Measurements from ENCODE around the gene PDHA1. TPM values are rescaled to one million over a fixed set of nuclear protein-coding genes. Genes with fewer than 3 reads are reported as not detected.

The PDHA1 gene
- total and polyA plus RNA-seq, 2 experiments from 2014 or later = 144 to 396 TPM

DNA sequence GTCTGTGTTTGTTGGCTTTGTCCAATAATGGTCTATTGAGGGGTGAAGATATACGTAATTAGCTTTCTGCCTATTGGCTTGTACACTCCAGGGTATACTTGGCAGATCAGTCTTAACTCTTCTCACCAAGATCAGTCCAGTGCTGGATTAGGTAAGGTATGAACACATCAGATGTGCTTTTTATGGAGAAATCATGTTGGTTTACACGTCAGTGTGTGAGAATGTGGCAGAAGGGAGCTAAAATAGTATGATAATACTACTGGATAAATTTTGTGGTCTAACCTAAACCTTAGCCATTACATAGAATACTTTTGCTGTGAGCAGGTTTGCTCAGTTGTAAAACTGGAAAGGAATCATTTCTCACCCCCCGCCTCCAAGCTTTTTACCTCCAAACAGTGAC, 4.2 kb downstream of the PDHA1 start:
- peaks cover 25% of the 10 kb centered on the region for H4K20me1 ChIP-seq (ENCODE audit: insufficient read depth, poor library complexity, severe bottlenecking)
- peaks cover 38% of the 10 kb centered on the region for H3K79me2 ChIP-seq

DNA sequence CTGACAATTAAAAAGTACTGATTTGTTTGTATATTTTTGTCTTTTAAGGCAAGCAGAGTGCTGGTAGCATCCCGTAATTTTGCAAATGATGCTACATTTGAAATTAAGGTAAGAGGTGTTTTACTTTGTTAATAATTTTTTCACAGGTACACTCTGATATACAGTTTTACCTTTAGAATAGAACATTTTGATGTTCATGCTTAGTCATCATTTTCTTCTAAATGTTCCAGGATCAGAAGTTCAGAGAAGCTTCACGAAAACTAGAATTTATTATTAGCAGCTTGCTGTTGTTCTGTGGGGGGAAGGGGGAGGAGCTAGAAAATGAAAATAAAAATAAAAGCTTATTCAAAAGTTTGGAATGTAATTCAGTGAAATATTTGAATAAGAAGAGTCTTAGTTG, 5.5 kb downstream of the PDHA1 start:
- Histone ChIP-seq H3K9me2 (replicated peaks; ENCODE audit: insufficient read depth) (no peaks in the 10 kb centered on the region), H3K27ac (no peak overlapping the region), H3K9me3 (ENCODE audit: low read depth) (no peaks in the 10 kb centered on the region), H3K4me2 (no peak overlapping the region), H3K27me3 (no peaks in the 10 kb centered on the region), H2AFZ (no peak overlapping the region), H3K4me1 (ENCODE audit: insufficient read depth) (no peaks in the 10 kb centered on the region), H3K36me3 (replicated peaks; ENCODE audit: insufficient read depth, low read depth) (no peaks in the 10 kb centered on the region), H3K79me2 (peaks cover 37% of the 10 kb centered on the region), H3K4me3 (no peak overlapping the region), H4K20me1 (ENCODE audit: insufficient read depth, poor library complexity, severe bottlenecking) (peaks cover 25% of the 10 kb centered on the region)
- no peak for DNase-seq (ENCODE audit: low spot score)
- TF ChIP-seq CTCF (IDR thresholded peaks at IDR 0.05; ENCODE audit: poor library complexity) (no peak), EZH2 (IDR thresholded peaks at IDR 0.05; ENCODE audit: borderline replicate concordance) (no peak), EZH2phosphoT487 (IDR thresholded peaks at IDR 0.05; ENCODE audit: low read depth, severe bottlenecking, unreplicated experiment) (no peak)
- WGBS (ENCODE audit: low lambda C conversion rate, missing lambda C conversion rate) = 81% methylated on average over 2 of the region's 2 CpGs

More for the DNA sequence above, 4.2 kb downstream of the PDHA1 start:
- WGBS (ENCODE audit: low lambda C conversion rate, missing lambda C conversion rate) = 73% methylated on average over 3 of the region's 3 CpGs
- Histone ChIP-seq H3K4me1 (ENCODE audit: insufficient read depth) (peaks cover under 1% of the 10 kb centered on the region), H3K9me2 (replicated peaks; ENCODE audit: insufficient read depth) (no peaks in the 10 kb centered on the region), H3K4me3 (no peak overlapping the region), H3K9me3 (ENCODE audit: low read depth) (no peaks in the 10 kb centered on the region), H3K36me3 (replicated peaks; ENCODE audit: insufficient read depth, low read depth) (no peaks in the 10 kb centered on the region), H2AFZ (no peak overlapping the region), H3K27me3 (no peaks in the 10 kb centered on the region), H3K27ac (no peak overlapping the region), H3K4me2 (no peak overlapping the region)
- no peak for DNase-seq (ENCODE audit: low spot score)
- TF ChIP-seq CTCF (IDR thresholded peaks at IDR 0.05; ENCODE audit: poor library complexity) (no peak), EZH2phosphoT487 (IDR thresholded peaks at IDR 0.05; ENCODE audit: low read depth, severe bottlenecking, unreplicated experiment) (no peak), EZH2 (IDR thresholded peaks at IDR 0.05; ENCODE audit: borderline replicate concordance) (no peak)

DNA sequence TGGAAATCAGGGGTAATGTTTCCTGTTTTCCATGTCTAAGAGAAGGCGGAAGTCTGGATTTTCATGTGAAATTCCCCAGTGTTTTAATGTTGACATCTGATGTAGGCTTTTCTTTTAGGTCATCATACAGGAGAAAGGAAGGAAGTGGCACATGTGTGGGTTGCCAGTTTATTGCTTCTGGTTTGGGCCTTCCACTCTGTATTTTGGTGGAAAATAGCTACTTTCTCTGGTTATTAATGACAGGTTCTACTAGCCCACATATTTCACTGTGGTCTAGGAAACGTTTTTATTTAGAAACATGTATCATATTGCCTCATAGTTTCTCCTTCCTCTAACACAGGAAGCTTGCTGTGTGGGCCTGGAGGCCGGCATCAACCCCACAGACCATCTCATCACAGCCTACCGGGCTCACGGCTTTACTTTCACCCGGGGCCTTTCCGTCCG, 7.2 kb downstream of the PDHA1 start:
- Histone ChIP-seq H3K36me3 (replicated peaks; ENCODE audit: insufficient read depth, low read depth) (no peaks in the 10 kb centered on the region), H3K4me1 (ENCODE audit: insufficient read depth) (no peaks in the 10 kb centered on the region), H3K4me3 (no peak overlapping the region), H4K20me1 (ENCODE audit: insufficient read depth, poor library complexity, severe bottlenecking) (peaks cover 19% of the 10 kb centered on the region), H3K27ac (no peak overlapping the region), H3K4me2 (no peak overlapping the region), H3K9me2 (replicated peaks; ENCODE audit: insufficient read depth) (no peaks in the 10 kb centered on the region), H3K9me3 (ENCODE audit: low read depth) (no peaks in the 10 kb centered on the region), H3K27me3 (no peaks in the 10 kb centered on the region), H3K79me2 (peaks cover 23% of the 10 kb centered on the region), H2AFZ (no peak overlapping the region)
- no peak for DNase-seq (ENCODE audit: low spot score)
- WGBS (ENCODE audit: low lambda C conversion rate, missing lambda C conversion rate) = 84% methylated on average over 8 of the region's 8 CpGs
- TF ChIP-seq EZH2phosphoT487 (IDR thresholded peaks at IDR 0.05; ENCODE audit: low read depth, severe bottlenecking, unreplicated experiment) = no peak
- no peak for TF ChIP-seq CTCF (IDR thresholded peaks at IDR 0.05; ENCODE audit: poor library complexity)
- no peak for TF ChIP-seq EZH2 (IDR thresholded peaks at IDR 0.05; ENCODE audit: borderline replicate concordance)

DNA sequence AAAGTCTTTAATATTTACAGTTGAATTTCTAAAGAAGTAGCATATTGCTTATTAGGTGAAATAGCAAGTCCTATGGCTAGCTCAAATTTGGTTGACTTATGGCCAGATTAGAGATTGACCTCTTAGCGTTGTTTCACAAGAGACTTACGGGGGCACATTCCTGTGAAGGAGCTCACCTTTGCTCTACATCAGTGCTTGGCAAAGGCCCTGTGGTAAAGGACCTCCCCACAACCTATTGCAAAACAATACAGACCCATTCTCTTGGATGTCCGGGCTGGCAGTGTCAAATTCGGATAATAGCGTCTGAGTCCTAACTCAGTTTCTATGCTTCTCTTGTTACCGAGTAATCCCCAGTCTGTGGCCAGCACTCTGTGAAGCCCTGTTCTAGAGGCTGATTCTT, 10.9 kb downstream of the PDHA1 start:
- Histone ChIP-seq H3K36me3 (replicated peaks; ENCODE audit: insufficient read depth, low read depth) (no peaks in the 10 kb centered on the region), H3K27ac (no peak overlapping the region), H3K4me3 (no peak overlapping the region), H3K4me1 (ENCODE audit: insufficient read depth) (no peaks in the 10 kb centered on the region), H2AFZ (no peak overlapping the region), H3K79me2 (no peaks in the 10 kb centered on the region), H3K4me2 (no peak overlapping the region), H3K9me2 (replicated peaks; ENCODE audit: insufficient read depth) (no peaks in the 10 kb centered on the region), H3K9me3 (ENCODE audit: low read depth) (no peaks in the 10 kb centered on the region), H4K20me1 (ENCODE audit: insufficient read depth, poor library complexity, severe bottlenecking) (no peaks in the 10 kb centered on the region), H3K27me3 (no peaks in the 10 kb centered on the region)
- no peak for DNase-seq (ENCODE audit: low spot score)
- WGBS (ENCODE audit: low lambda C conversion rate, missing lambda C conversion rate) = 88% methylated on average over 6 of the region's 6 CpGs
- TF ChIP-seq CTCF (IDR thresholded peaks at IDR 0.05; ENCODE audit: poor library complexity) (no peak), EZH2 (IDR thresholded peaks at IDR 0.05; ENCODE audit: borderline replicate concordance) (no peak), EZH2phosphoT487 (IDR thresholded peaks at IDR 0.05; ENCODE audit: low read depth, severe bottlenecking, unreplicated experiment) (no peak)

Measured in hepatocyte (in vitro differentiated cells).